OCI-LY1 (cell line): ENCODE measurements around the gene IRAK1BP1.

Experiments used
- CTCF ChIP-seq: fragments of 200-600 bp; sonication (generic), shearing (Covaris generic); IDR thresholded peaks from 2 replicates; pipeline ENCODE4 v1.5.1; 2017; ENCODE audit warnings: mild to moderate bottlenecking, antibody characterized with exemption, low read length, moderate library complexity, mixed read lengths
- EZH2 ChIP-seq: fragments of 200-600 bp; sonication (generic), shearing (Covaris generic); IDR thresholded peaks from 2 replicates; pipeline ENCODE4 v1.8.0; 2017; ENCODE audit warnings: borderline replicate concordance, mixed run types, mild to moderate bottlenecking, antibody characterized with exemption, low read length, moderate library complexity, mixed read lengths

- TF ChIP-seq CTCF = no peak
- TF ChIP-seq EZH2 = no peak
Measured at GRCh38 chr6:78841111-78841510, 26.2 kb upstream of the IRAK1BP1 start.
